K562 (cell line): Measurements from ENCODE around the gene PPP1R10. TPM values are rescaled to one million over a fixed set of nuclear protein-coding genes. Genes with fewer than 3 reads are reported as not detected.
A peak's percentile ranks its signal among the peaks of the same experiment; 100 is the strongest.

Source experiments
- ASH1L ChIP-seq: fragments of 450-650 bp; IDR thresholded peaks from 2 replicates; pipeline ENCODE4 v1.6.1; 2018; ENCODE audit warnings: borderline replicate concordance, mild to moderate bottlenecking, low read depth; ENCODE audit not compliant: partially characterized antibody
- KLF16 ChIP-seq: IDR thresholded peaks from 2 replicates; pipeline ENCODE4 v1.6.1; 2016; ENCODE audit warnings: antibody characterized with exemption
- NFRKB ChIP-seq: fragments of 450-650 bp; IDR thresholded peaks from 2 replicates; pipeline ENCODE4 v1.6.1; 2016; ENCODE audit warnings: low read depth
- NR1H2 ChIP-seq: sonication (generic); formaldehyde crosslinking; IDR thresholded peaks from 2 replicates; pipeline ENCODE4 v1.4.0; 2020; ENCODE audit warnings: mild to moderate bottlenecking, missing genetic modification reagents
- SPI1 ChIP-seq: IDR thresholded peaks from 2 replicates; pipeline ENCODE4 v1.6.1; 2011; ENCODE audit warnings: low read depth, low read length, control low read depth, borderline replicate concordance
- SRSF7 ChIP-seq: fragments of 200-400 bp; formaldehyde crosslinking; optimal IDR thresholded peaks from 2 replicates; pipeline ENCODE3; 2017; ENCODE audit warnings: mild to moderate bottlenecking, low read depth, low read length
- TAF15 ChIP-seq: fragments of 200-400 bp; formaldehyde crosslinking; IDR thresholded peaks from 2 replicates; pipeline ENCODE4 v1.6.1; 2017; ENCODE audit warnings: mild to moderate bottlenecking, low read depth, low read length, moderate library complexity
- ZNF184 ChIP-seq: sonication (generic); formaldehyde crosslinking; IDR thresholded peaks from 2 replicates; pipeline ENCODE4 v1.5.0; 2020; ENCODE audit warnings: missing genetic modification reagents
- polyA plus RNA-seq, 8 experiments: library from polyadenylated mRNA; depleted of rRNA in 4 of 8; stranded (reverse) in 5 of 8; unstranded in 3 of 8; fragments of >200 nt; fragmentation: Nextera tagmentation in 2 of 8; fragmentation: Illumina TruSeq in 1 of 8; extraction: Ambion mirVana in 2 of 8; extraction: Trizol in 1 of 8; gene quantifications; 2 replicates each; pipeline versions ENCODE4 v1.2.1 to v1.2.3, GENCODE V29; 2011 to 2014; ENCODE audit warnings: inconsistent platforms in 1 of 8, missing spikeins in 1 of 8
- total RNA-seq, 7 experiments: library from RNA; depleted of rRNA in 6 of 7; stranded (reverse); fragments of >200 nt in 6 of 7; fragmentation: Illumina TruSeq in 2 of 7; extraction: Trizol in 2 of 7; gene quantifications; 2 replicates each; pipeline versions ENCODE4 v1.2.1 to v1.2.3, GENCODE V29; 2011 to 2021; ENCODE audit warnings: low replicate concordance in 1 of 7
- TF ChIP-seq, protein P1 (sequence below): sonication (generic); formaldehyde crosslinking; IDR thresholded peaks from 2 replicates; pipeline ENCODE4 v1.8.0; 2022; ENCODE audit warnings: mild to moderate bottlenecking, missing genetic modification reagents
- TF ChIP-seq, protein P2 (sequence below): fragments of 450-650 bp; IDR thresholded peaks from 2 replicates; pipeline ENCODE4 v1.6.1; 2018; ENCODE audit warnings: mild to moderate bottlenecking, low read depth; ENCODE audit not compliant: partially characterized antibody

Gene PPP1R10
- total and polyA plus RNA-seq, 9 of the 15 experiments (the other 6 are each of a cell fraction or from before 2014, with no cell fraction given): 14.1 to 65.5 (median 32.6) TPM

DNA sequence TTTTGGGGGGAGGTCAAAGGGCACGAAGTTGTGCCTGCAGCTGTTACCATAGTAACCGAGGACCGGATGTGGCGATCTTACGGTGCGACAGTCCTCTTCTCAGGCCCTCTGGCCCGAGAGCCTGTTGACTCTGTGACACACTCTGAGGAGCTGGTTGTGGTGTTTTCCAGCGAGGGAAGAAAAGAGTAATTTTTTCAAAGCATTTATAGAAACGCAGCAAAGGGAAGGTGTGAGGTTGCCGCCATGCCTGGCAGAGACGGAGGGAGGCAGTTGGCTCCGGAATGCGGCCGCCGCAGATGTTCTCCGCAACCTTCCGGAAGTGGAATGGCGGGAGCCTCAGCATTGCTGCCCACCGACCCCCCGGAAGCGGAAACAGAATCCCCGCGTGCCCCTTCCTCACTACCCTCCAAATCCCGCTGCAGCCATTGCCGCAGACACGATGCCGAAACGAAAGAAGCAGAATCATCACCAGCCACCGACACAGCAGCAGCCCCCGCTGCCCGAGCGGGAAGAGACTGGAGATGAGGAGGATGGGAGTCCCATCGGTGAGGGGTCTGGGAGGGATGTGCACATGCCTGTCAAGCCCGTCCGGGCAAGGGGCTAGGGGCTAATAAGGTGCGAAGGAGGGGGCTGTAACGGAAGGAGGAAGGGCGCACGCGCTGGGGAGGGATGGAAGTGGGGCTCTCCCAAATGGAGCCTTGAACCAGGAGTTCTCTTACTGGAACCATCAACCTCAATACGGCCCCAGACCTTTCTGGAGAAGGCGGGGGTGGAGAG lies 59.9 kb downstream of the PPP1R10 start, which contains the start of gene PRR3 (continued):
- TF ChIP-seq SPI1 (no peak), ZNF184 (no peak), KLF16 (no peak), TAF15 (no peak), ASH1L (peak; percentile 67), NFRKB (peak; percentile 96), NR1H2 (no peak; the same call in 1 of the 2 replicates), SRSF7 (no peak)
- TF ChIP-seq, protein P1, sequence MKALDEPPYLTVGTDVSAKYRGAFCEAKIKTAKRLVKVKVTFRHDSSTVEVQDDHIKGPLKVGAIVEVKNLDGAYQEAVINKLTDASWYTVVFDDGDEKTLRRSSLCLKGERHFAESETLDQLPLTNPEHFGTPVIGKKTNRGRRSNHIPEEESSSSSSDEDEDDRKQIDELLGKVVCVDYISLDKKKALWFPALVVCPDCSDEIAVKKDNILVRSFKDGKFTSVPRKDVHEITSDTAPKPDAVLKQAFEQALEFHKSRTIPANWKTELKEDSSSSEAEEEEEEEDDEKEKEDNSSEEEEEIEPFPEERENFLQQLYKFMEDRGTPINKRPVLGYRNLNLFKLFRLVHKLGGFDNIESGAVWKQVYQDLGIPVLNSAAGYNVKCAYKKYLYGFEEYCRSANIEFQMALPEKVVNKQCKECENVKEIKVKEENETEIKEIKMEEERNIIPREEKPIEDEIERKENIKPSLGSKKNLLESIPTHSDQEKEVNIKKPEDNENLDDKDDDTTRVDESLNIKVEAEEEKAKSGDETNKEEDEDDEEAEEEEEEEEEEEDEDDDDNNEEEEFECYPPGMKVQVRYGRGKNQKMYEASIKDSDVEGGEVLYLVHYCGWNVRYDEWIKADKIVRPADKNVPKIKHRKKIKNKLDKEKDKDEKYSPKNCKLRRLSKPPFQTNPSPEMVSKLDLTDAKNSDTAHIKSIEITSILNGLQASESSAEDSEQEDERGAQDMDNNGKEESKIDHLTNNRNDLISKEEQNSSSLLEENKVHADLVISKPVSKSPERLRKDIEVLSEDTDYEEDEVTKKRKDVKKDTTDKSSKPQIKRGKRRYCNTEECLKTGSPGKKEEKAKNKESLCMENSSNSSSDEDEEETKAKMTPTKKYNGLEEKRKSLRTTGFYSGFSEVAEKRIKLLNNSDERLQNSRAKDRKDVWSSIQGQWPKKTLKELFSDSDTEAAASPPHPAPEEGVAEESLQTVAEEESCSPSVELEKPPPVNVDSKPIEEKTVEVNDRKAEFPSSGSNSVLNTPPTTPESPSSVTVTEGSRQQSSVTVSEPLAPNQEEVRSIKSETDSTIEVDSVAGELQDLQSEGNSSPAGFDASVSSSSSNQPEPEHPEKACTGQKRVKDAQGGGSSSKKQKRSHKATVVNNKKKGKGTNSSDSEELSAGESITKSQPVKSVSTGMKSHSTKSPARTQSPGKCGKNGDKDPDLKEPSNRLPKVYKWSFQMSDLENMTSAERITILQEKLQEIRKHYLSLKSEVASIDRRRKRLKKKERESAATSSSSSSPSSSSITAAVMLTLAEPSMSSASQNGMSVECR (CRISPR knock-in tag): no peak; the same call in none of the 2 replicates
- TF ChIP-seq, protein P2, sequence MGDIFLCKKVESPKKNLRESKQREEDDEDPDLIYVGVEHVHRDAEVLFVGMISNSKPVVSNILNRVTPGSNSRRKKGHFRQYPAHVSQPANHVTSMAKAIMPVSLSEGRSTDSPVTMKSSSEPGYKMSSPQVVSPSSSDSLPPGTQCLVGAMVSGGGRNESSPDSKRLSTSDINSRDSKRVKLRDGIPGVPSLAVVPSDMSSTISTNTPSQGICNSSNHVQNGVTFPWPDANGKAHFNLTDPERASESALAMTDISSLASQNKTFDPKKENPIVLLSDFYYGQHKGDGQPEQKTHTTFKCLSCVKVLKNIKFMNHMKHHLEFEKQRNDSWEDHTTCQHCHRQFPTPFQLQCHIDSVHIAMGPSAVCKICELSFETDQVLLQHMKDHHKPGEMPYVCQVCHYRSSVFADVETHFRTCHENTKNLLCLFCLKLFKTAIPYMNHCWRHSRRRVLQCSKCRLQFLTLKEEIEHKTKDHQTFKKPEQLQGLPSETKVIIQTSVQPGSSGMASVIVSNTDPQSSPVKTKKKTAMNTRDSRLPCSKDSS: no peak
